Activated T-helper 1 cell treated with anti-CD3 and anti-CD28 coated beads, Interleukin-12 subunit alpha, Interleukin-12 subunit beta, Interleukin-2, Interleukin-4 antibody, amounts not matched to agents 30 ng/mL and 10 ng/mL and 1 ng/mL, durations not matched to agents 14 hours and 24 hours and 36 hours (primary cell): Measurements from ENCODE around the gene RAB11FIP3. TPM values are rescaled to one million over a fixed set of nuclear protein-coding genes. Genes with fewer than 3 reads are reported as not detected.
A peak's percentile ranks its signal among the peaks of the same experiment; 100 is the strongest.
"Not testable (repeated sequence)": the region's sequence is repeated elsewhere in the genome, so short reads cannot be mapped to it uniquely, and the experiment has no call there.

ENCODE experiments used
- DNase-seq: peaks from one replicate; pipeline ENCODE4 v3.0.0; 2021; ENCODE audit warnings: low spot score
- H3K27ac Mint-ChIP-seq: one replicate; pipeline ENCODE4 v1.8.0; 2021; ENCODE audit warnings: mild to moderate bottlenecking, mixed read lengths
- H3K27me3 Mint-ChIP-seq: one replicate; pipeline ENCODE4 v1.8.0; 2022; ENCODE audit warnings: mild to moderate bottlenecking, moderate library complexity, mixed read lengths; ENCODE audit not compliant: insufficient read depth
- H3K36me3 Mint-ChIP-seq: one replicate; pipeline ENCODE4 v1.8.0; 2021; ENCODE audit warnings: low read depth, mixed read lengths
- H3K4me1 Mint-ChIP-seq: one replicate; pipeline ENCODE4 v1.8.0; 2021; ENCODE audit warnings: low read depth, mixed read lengths
- H3K4me3 Mint-ChIP-seq: one replicate; pipeline ENCODE4 v1.8.0; 2021; ENCODE audit warnings: mild to moderate bottlenecking, moderate library complexity, mixed read lengths
- H3K9me3 Mint-ChIP-seq: one replicate; pipeline ENCODE4 v1.8.0; 2021; ENCODE audit warnings: mixed read lengths
- intact Hi-C: fragments of 100-400 bp; cut with micrococcal nuclease; formaldehyde crosslinking; loops from one replicate; pipeline ENCODE4 v1.15.1; 2024
- total RNA-seq: library from RNA; stranded (reverse); gene quantifications from 2 replicates; pipeline ENCODE4 v1.2.3, GENCODE V29; 2022

Gene RAB11FIP3
- 41.4 and 47.5 TPM in 2 replicates for total RNA-seq

GRCh38 chr16:425082-425718 is at the start of gene RAB11FIP3:
Gene RAB11FIP3, plus strand, starts transcription at chr16:425649. Its CDS starts 358 bp downstream, at chr16:426007.
- H3K4me3 Mint-ChIP-seq = peak within 1 kb of the TSS; percentile 84

GRCh38 chr16:375927-376816 is 49.3 kb upstream of the RAB11FIP3 start:
- no peaks in the 10 kb centered on the region for H3K4me1 Mint-ChIP-seq
- H3K27ac Mint-ChIP-seq = no peak overlapping the region
- peaks cover 3% of the 10 kb centered on the region for H3K36me3 Mint-ChIP-seq
- no peak for DNase-seq
- H3K4me3 Mint-ChIP-seq = no peak overlapping the region
- no peaks in the 10 kb centered on the region for H3K9me3 Mint-ChIP-seq
- intact Hi-C loops = no loop called here
- H3K27me3 Mint-ChIP-seq = no peaks in the 10 kb centered on the region

More at GRCh38 chr16:425082-425718, at the start of gene RAB11FIP3:
- H3K9me3 Mint-ChIP-seq = no peaks in the 10 kb centered on the region
- H3K36me3 Mint-ChIP-seq = peaks cover 6% of the 10 kb centered on the region
- intact Hi-C loops = loop anchor here (1.0 kb wide), 5 partner anchors 23 to 211 kb away; partner anchors contain the start of genes METTL26 and PGAP6
- peaks cover 16% of the 10 kb centered on the region for H3K27me3 Mint-ChIP-seq
- H3K27ac Mint-ChIP-seq = peak within 1 kb of the TSS; percentile 88
- peak; percentile 83 for DNase-seq
- peaks cover 32% of the 10 kb centered on the region for H3K4me1 Mint-ChIP-seq

- Mint-ChIP-seq H3K27me3 (no peaks in the 10 kb centered on the region), H3K36me3 (peaks cover 3% of the 10 kb centered on the region), H3K4me1 (no peaks in the 10 kb centered on the region), H3K9me3 (no peaks in the 10 kb centered on the region), H3K4me3 (no peak overlapping the region), H3K27ac (no peak overlapping the region)
- intact Hi-C loops = no loop called here
- no peak for DNase-seq
These were observed 48.5 kb upstream of the RAB11FIP3 start for GRCh38 chr16:376817-377418.

DNA sequence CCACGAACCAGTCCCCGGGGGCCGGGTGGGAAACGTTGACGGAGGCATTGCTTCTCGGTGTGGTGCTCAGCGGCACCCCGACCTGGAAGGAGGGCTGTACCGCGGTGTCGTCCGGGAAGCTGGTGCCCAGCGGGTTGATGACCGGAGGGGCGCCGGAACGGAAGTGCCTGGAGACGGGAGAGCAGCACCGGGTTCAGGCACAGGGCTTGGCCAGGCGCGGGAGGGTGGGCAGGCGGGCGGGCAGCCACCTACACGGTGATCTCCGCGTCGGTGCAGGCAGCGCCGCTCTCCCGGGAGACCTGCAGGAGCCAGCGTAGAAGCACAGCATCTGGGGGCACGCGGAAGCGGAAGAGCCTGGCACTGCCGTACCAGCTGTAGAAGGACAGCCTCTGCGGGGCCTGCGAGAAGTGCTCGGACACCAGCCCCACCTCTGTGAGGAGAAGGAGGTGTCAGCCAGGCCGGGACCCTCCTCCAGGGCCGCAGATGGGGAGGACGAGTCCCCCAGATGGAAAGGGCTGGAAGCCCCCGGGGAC is 48.0 kb upstream of the RAB11FIP3 start:
- Mint-ChIP-seq H3K27me3 (peaks cover 1% of the 10 kb centered on the region), H3K4me3 (no peak overlapping the region), H3K27ac (no peak overlapping the region)

DNA sequence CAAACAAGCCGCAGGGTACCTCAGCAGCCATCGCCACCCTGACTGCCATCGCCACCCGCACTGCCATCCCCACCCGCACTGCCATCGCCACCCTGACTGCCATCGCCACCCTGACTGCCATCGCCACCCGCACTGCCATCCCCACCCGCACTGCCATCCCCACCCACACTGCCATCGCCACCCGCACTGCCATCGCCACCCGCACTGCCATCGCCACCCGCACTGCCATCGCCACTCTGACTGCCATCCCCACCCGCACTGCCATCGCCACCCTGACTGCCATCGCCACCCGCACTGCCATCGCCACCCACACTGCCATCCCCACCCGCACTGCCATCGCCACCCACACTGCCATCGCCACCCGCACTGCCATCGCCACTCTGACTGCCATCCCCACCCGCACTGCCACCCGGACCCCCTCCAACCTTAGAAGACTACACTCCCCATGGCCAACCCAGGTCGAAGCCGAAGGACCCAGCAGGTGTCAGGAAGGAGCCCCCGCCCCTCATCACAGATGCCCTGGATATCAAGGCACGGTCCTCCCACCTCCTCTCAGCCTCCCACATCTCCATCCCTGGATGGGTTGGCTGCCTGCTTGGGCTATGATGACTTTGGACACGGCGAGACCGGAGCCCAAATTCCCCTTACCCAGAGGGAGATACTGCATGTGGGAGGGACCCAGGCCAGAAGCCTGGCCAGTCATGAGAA is 47.2 kb upstream of the RAB11FIP3 start:
- H3K9me3 Mint-ChIP-seq, intact Hi-C loops, H3K36me3 Mint-ChIP-seq, H3K27ac Mint-ChIP-seq, H3K4me1 Mint-ChIP-seq, DNase-seq, H3K4me3 Mint-ChIP-seq, H3K27me3 Mint-ChIP-seq: not testable (repeated sequence)

More for the DNA sequence above, 48.0 kb upstream of the RAB11FIP3 start:
- Mint-ChIP-seq H3K9me3 (no peaks in the 10 kb centered on the region), H3K4me1 (no peaks in the 10 kb centered on the region), H3K36me3 (peaks cover 3% of the 10 kb centered on the region)
- DNase-seq = no peak
- intact Hi-C loops = no loop called here

GRCh38 chr16:378821-379182 is 46.6 kb upstream of the RAB11FIP3 start:
- H3K4me3 Mint-ChIP-seq = no peak overlapping the region
- DNase-seq = no peak
- H3K4me1 Mint-ChIP-seq = peaks cover 7% of the 10 kb centered on the region
- H3K27ac Mint-ChIP-seq = no peak overlapping the region
- H3K27me3 Mint-ChIP-seq = peaks cover 9% of the 10 kb centered on the region
- intact Hi-C loops = no loop called here
- H3K9me3 Mint-ChIP-seq = no peaks in the 10 kb centered on the region
- no peaks in the 10 kb centered on the region for H3K36me3 Mint-ChIP-seq

DNA sequence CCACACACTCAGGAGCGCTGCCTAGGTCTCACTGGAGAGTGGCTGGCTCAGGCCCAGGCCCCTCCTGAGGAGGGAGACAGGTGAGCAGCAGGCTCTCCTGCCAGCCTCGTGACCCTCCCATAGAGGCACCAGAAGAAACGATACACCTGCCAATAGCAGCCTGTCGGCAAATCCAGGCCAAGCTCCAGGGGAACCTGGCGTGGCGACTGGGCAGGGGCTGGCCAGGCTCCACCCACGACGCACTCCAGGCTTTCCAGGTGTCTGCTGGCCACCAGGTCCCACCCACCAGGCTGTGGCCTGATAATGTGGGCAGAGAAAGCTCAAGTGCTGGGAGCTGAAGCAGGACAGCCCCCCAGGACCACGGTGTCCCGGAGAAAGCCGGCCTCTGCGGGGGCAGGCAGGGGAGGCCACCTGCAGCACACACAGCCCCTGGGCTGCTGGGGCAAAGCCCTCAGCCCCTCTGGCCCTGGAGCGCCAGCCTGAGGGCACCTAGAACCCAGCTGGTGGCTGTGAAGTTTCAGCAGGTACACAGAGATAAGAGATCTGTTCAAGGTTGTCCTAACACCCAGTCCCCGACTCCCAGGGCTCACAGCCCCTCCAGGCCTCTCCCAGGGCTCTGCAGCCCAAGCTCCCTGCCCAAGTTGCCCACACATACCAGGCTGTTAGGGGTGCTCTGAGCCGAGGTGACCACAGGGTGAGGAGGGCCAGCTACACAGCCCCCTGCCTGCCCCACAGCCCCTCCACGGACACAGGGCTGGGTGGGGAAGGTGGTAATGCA is 46.1 kb upstream of the RAB11FIP3 start:
- no peaks in the 10 kb centered on the region for H3K36me3 Mint-ChIP-seq
- H3K27me3 Mint-ChIP-seq = peaks cover 13% of the 10 kb centered on the region
- DNase-seq = no peak
- H3K27ac Mint-ChIP-seq = no peak overlapping the region
- intact Hi-C loops = no loop called here
- H3K4me3 Mint-ChIP-seq = peak overlapping the region; percentile 77
- no peaks in the 10 kb centered on the region for H3K9me3 Mint-ChIP-seq
- H3K4me1 Mint-ChIP-seq = peaks cover 7% of the 10 kb centered on the region

DNA sequence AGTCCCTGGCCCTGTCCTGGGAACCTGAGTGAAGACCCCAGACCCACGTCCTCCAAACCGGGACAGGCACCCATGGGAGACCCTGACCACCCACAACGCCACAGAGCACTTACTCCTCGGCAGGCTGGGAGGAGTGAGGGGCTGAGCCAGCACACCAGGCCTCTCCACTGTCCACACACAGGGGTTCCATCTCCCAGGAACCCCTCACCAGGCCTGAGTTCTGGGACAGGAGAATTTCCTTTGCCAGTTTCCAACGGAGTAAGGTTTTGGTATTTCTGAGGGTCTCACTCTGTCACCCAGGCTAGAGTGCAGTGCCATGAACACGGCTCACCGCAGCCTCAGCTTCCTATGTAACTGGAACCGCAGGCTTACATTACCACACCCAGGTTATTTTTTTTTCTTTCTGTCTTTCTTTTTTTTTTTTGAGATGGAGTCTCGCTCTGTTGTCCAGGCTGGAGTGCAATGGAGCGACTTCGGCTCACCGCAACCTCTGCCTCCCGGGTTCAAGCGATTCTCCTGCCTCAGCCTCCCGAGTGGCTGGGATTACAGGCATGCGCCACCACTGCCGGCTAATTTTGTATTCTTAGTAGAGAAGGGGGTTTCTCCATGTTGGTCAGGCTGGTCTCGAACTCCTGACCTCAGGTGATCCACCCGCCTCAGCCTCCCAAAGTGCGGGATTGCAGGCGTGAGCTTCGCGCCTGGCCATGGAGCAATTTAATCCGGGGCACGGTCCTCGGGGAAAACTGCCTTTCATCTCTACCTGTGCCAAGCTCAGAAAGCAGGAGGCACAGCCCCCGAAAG is 45.3 kb upstream of the RAB11FIP3 start:
- intact Hi-C loops = loop anchor here (5.0 kb wide), 2 partner anchors 147 to 257 kb away; partner anchors contain the start of genes CAPN15 and METTL26
- peaks cover 14% of the 10 kb centered on the region for H3K27me3 Mint-ChIP-seq
- DNase-seq = no peak
- no peaks in the 10 kb centered on the region for H3K36me3 Mint-ChIP-seq
- H3K27ac Mint-ChIP-seq = peak overlapping the region; percentile 61
- no peaks in the 10 kb centered on the region for H3K9me3 Mint-ChIP-seq
- H3K4me3 Mint-ChIP-seq = peak overlapping the region; percentile 77
- H3K4me1 Mint-ChIP-seq = peaks cover 7% of the 10 kb centered on the region

- peaks cover 7% of the 10 kb centered on the region for H3K4me1 Mint-ChIP-seq
- peaks cover 14% of the 10 kb centered on the region for H3K27me3 Mint-ChIP-seq
- peak overlapping the region; percentile 77 for H3K4me3 Mint-ChIP-seq
- intact Hi-C loops = loop anchor here (1.0 to 5.0 kb wide), 4 partner anchors 10 to 257 kb away; partner anchors contain the start of genes CAPN15, METTL26, MRPL28 and RAB11FIP3
- H3K9me3 Mint-ChIP-seq = no peaks in the 10 kb centered on the region
- DNase-seq = no peak
- no peaks in the 10 kb centered on the region for H3K36me3 Mint-ChIP-seq
- peak overlapping the region; percentile 13 for H3K27ac Mint-ChIP-seq
These were observed 44.8 kb upstream of the RAB11FIP3 start for GRCh38 chr16:380762-381011.

- H3K27me3 Mint-ChIP-seq = peaks cover 14% of the 10 kb centered on the region
- intact Hi-C loops = loop anchor here (1.0 to 5.0 kb wide), 4 partner anchors 11 to 256 kb away; partner anchors contain the start of genes CAPN15, METTL26, MRPL28 and RAB11FIP3
- no peaks in the 10 kb centered on the region for H3K9me3 Mint-ChIP-seq
- H3K27ac Mint-ChIP-seq = no peak overlapping the region
- no peak for DNase-seq
- peaks cover 7% of the 10 kb centered on the region for H3K4me1 Mint-ChIP-seq
- H3K36me3 Mint-ChIP-seq = no peaks in the 10 kb centered on the region
- peak overlapping the region; percentile 66 for H3K4me3 Mint-ChIP-seq
These were observed 44.2 kb upstream of the RAB11FIP3 start for GRCh38 chr16:381012-381788.
